Loucy (cell line): Measurements from ENCODE around the gene OVAAL.

Experiments
- EZH2phosphoT487 ChIP-seq: fragments of 200-600 bp; IDR thresholded peaks from 2 replicates; pipeline ENCODE4 v1.6.1; 2018; ENCODE audit warnings: antibody characterized with exemption, mild to moderate bottlenecking, moderate library complexity, borderline replicate concordance
- TF ChIP-seq, protein P1 (sequence below): fragments of 200-600 bp; sonication (generic); conservative IDR thresholded peaks from 2 replicates; pipeline ENCODE4 v1.5.1; 2014; ENCODE audit warnings: mild to moderate bottlenecking, antibody characterized with exemption, low read length

DNA sequence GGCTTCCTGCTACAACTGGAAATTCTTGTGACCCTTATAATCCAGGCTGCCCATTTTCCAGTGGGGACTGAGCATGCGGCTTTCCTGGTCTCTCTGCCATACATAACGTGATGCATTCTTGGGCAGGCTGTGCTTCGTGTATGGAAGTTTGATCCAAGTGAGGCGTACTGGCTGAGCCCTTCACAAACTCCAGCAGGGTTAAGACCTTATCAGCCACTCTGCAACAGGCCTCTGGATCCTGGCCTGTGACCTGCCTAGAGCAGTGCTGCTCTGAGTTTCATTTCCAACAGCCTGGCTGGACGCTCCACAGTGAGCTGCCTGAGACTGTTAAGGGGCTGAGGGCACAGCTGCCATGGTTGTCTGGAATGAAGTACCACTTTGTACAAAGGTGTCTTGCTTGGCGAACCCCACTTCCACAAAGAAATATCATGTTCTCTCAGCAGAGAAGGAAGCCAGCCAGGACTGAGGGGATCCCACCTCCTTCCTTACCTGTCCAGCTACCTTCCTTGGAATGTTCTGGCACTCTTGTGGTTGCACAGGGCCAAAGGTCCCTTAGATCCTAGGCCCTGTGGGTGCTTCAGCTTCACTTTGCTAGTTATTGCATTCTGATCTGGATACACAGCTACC is 44.6 kb downstream of the OVAAL start:
- no peak for TF ChIP-seq EZH2phosphoT487
- TF ChIP-seq, protein P1, sequence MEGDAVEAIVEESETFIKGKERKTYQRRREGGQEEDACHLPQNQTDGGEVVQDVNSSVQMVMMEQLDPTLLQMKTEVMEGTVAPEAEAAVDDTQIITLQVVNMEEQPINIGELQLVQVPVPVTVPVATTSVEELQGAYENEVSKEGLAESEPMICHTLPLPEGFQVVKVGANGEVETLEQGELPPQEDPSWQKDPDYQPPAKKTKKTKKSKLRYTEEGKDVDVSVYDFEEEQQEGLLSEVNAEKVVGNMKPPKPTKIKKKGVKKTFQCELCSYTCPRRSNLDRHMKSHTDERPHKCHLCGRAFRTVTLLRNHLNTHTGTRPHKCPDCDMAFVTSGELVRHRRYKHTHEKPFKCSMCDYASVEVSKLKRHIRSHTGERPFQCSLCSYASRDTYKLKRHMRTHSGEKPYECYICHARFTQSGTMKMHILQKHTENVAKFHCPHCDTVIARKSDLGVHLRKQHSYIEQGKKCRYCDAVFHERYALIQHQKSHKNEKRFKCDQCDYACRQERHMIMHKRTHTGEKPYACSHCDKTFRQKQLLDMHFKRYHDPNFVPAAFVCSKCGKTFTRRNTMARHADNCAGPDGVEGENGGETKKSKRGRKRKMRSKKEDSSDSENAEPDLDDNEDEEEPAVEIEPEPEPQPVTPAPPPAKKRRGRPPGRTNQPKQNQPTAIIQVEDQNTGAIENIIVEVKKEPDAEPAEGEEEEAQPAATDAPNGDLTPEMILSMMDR = no peak
